ENCODE results near the gene SLC25A12. TPM values are rescaled to one million over a fixed set of nuclear protein-coding genes. Genes with fewer than 3 reads are reported as not detected.
"Not testable (repeated sequence)": the region's sequence is repeated elsewhere in the genome, so short reads cannot be mapped to it uniquely, and the experiment has no call there.

SLC25A12 gene
- total RNA-seq, 1 experiment from 2014 or later, result 23.6 TPM

- DNase-seq, result no peak
Observed at GRCh38 chr2:171772373-171772772, 121.7 kb downstream of the SLC25A12 start.

GRCh38 chr2:171771463-171771862 lies 122.6 kb downstream of the SLC25A12 start:
- Histone ChIP-seq H3K9me3 (replicated peaks) (no peaks in the 10 kb centered on the region), H3K36me3 (no peaks in the 10 kb centered on the region; the same call in 1 of the 2 replicates), H3K27ac (no peak overlapping the region), H3K4me3 (no peak overlapping the region), H3K4me1 (no peaks in the 10 kb centered on the region), H3K27me3 (no peaks in the 10 kb centered on the region)
- no peak for DNase-seq

More at GRCh38 chr2:171772373-171772772, 121.7 kb downstream of the SLC25A12 start:
- Histone ChIP-seq H3K4me1 (no peaks in the 10 kb centered on the region), H3K4me3 (no peak overlapping the region), H3K36me3 (no peaks in the 10 kb centered on the region; the same call in 1 of the 2 replicates), H3K9me3 (replicated peaks) (no peaks in the 10 kb centered on the region), H3K27ac (no peak overlapping the region), H3K27me3 (no peaks in the 10 kb centered on the region)

DNA sequence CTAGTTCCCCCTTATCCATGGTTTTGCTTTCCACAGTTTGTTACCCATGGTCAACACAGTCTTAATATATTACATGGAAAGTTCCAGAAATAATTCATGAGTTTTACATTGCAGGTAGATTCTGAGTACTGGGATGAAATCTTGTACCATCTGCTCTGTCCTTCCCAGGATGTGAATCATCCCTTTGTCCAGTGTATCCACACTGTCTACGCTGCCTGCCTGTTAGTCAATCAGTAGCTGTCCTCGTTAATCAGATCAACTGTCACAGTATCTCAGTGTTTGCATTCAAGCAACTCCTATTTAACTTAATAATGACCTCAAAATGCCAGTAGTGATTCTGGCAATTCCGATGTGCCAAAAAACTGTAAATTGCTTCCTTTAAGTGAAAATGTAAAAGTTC lies 130.4 kb downstream of the SLC25A12 start:
- no peak for DNase-seq
- no peaks in the 10 kb centered on the region for H3K27me3 ChIP-seq
- H3K27ac ChIP-seq, result no peak overlapping the region
- H3K36me3 ChIP-seq, result peaks cover 10% of the 10 kb centered on the region; the same call in 1 of the 2 replicates
- H3K4me3 ChIP-seq, result no peak overlapping the region
- no peaks in the 10 kb centered on the region for H3K9me3 ChIP-seq (replicated peaks)
- H3K4me1 ChIP-seq, result no peaks in the 10 kb centered on the region

- peaks cover 10% of the 10 kb centered on the region; the same call in 1 of the 2 replicates for H3K36me3 ChIP-seq
- H3K27me3 ChIP-seq, result no peaks in the 10 kb centered on the region
- no peak overlapping the region for H3K27ac ChIP-seq
- H3K4me3 ChIP-seq, result no peak overlapping the region
- H3K4me1 ChIP-seq, result no peaks in the 10 kb centered on the region
- no peak for DNase-seq
- H3K9me3 ChIP-seq (replicated peaks), result no peaks in the 10 kb centered on the region
Observed at GRCh38 chr2:171762879-171763573, 131.0 kb downstream of the SLC25A12 start.

GRCh38 chr2:171761176-171761575 lies 132.9 kb downstream of the SLC25A12 start:
- H3K4me1 ChIP-seq; H3K9me3 ChIP-seq (replicated peaks); DNase-seq; H3K27ac ChIP-seq; H3K27me3 ChIP-seq; H3K4me3 ChIP-seq; H3K36me3 ChIP-seq: not testable (repeated sequence)

DNA sequence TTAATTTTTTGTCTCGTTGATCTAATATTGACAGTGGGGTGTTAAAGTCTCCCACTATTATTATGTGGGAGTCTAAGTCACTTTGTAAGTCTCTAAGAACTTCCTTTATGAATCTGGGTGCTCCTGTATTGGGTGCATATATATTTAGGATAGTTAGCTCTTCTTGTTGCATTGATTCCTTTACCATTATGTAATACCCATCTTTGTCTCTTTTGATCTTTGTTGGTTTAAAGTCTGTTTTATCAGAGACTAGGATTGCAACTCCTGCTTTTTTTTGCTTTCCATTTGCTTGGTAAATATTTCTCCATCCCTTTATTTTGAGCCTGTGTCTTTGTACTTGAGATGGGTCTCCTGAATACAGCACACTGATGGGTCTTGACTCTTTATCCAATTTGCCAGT lies 135.3 kb downstream of the SLC25A12 start:
- H3K4me3 ChIP-seq; H3K9me3 ChIP-seq (replicated peaks); H3K4me1 ChIP-seq; H3K27me3 ChIP-seq; H3K27ac ChIP-seq; DNase-seq: not testable (repeated sequence)
- H3K36me3 ChIP-seq, result peaks cover 18% of the 10 kb centered on the region

DNA sequence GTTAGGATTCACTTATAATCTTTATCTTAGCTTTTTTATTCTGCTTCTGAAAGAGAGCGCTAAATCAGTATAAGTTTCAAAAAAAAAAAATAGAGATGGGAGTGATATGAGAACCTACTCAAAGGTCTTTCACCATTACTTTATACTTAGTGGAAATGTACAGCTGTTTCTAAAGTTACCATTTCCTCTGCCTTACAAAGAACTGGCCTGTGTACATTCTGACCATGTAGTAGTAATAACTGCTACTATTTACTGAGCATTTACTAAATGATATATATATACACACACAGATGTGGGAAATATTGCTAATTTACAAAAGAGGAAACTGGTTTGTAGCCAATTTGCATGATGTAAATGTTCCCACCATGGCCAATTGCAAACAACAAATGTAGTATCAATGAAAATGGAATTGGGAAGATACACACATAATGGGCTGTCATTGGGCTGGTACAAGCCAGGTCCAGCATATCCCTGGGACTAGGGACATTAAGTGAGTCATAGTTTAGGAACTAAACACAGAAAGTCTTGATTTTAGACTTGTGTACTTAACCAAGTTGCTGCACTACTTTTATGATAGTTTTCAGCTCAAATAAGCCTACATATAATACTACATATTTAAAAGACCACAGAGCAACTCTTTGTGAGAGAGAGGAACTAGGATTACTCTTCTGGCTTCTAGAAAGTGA lies 139.6 kb downstream of the SLC25A12 start:
- no peak for DNase-seq
- no peak overlapping the region for H3K27ac ChIP-seq
- no peaks in the 10 kb centered on the region for H3K4me1 ChIP-seq
- no peak overlapping the region for H3K4me3 ChIP-seq
- H3K9me3 ChIP-seq (replicated peaks), result no peaks in the 10 kb centered on the region; the same call in 1 of the 2 replicates
- peaks cover 28% of the 10 kb centered on the region for H3K36me3 ChIP-seq
- no peaks in the 10 kb centered on the region for H3K27me3 ChIP-seq

DNA sequence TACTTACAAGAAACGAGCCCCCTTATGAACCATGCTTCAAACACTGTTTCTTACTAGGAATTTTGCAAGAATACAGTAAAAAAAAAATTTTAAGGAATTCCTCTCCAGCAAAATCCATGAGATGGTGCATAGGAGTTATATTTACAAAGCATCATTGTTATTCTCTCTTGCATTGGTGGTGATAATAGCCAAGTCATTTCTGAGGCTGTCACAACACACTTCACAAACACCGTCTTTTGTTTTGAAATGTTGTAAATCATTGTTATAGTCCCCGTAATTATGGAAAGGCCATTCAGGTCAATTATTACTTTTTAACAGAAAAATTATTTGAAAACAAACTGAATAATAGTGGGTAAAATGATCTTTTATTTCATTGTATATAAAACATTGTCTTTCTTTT lies 146.7 kb downstream of the SLC25A12 start:
- H3K9me3 ChIP-seq (replicated peaks), result no peaks in the 10 kb centered on the region
- no peak overlapping the region for H3K4me3 ChIP-seq
- H3K36me3 ChIP-seq, result peaks cover 53% of the 10 kb centered on the region
- H3K27ac ChIP-seq, result no peak overlapping the region
- H3K4me1 ChIP-seq, result no peaks in the 10 kb centered on the region
- no peaks in the 10 kb centered on the region for H3K27me3 ChIP-seq
- no peak for DNase-seq

- H3K27me3 ChIP-seq, result no peaks in the 10 kb centered on the region
- H3K27ac ChIP-seq, result no peak overlapping the region
- no peaks in the 10 kb centered on the region for H3K4me1 ChIP-seq
- H3K9me3 ChIP-seq (replicated peaks), result no peaks in the 10 kb centered on the region
- no peak for DNase-seq
- H3K4me3 ChIP-seq, result no peak overlapping the region
- H3K36me3 ChIP-seq, result peaks cover 58% of the 10 kb centered on the region
Observed at GRCh38 chr2:171745806-171746205, 148.2 kb downstream of the SLC25A12 start.

DNA sequence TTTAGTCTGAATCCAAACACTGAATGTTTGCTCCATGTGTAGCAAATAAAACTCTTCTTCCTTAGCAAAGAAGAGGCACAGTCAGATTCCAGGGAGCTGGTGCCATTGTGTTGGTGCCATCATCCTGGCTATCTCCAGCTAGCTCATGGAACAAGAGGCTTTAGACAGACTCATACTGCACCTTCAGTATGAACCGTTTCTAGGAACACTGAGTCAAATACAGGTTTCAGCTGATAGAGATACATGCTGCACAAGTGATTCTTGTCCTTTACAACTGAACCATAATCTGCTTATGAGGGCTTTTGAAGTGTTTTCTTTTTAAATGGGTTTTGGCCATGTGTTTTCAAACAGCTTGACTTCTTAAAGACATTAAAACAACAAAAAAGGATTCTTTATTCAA lies 148.9 kb downstream of the SLC25A12 start:
- DNase-seq, result no peak
- no peaks in the 10 kb centered on the region for H3K9me3 ChIP-seq (replicated peaks)
- peaks cover 58% of the 10 kb centered on the region for H3K36me3 ChIP-seq
- no peaks in the 10 kb centered on the region for H3K27me3 ChIP-seq
- no peak overlapping the region for H3K4me3 ChIP-seq
- no peak overlapping the region for H3K27ac ChIP-seq
- H3K4me1 ChIP-seq, result no peaks in the 10 kb centered on the region

- peaks cover 54% of the 10 kb centered on the region for H3K36me3 ChIP-seq
Observed at GRCh38 chr2:171742760-171743159, 151.3 kb downstream of the SLC25A12 start.

GRCh38 chr2:171741189-171741588 lies 152.9 kb downstream of the SLC25A12 start:
- H3K27me3 ChIP-seq, result no peaks in the 10 kb centered on the region
- DNase-seq, result no peak
- no peaks in the 10 kb centered on the region for H3K9me3 ChIP-seq (replicated peaks)
- H3K36me3 ChIP-seq, result peaks cover 55% of the 10 kb centered on the region
- no peak overlapping the region for H3K27ac ChIP-seq
- no peaks in the 10 kb centered on the region for H3K4me1 ChIP-seq
- no peak overlapping the region for H3K4me3 ChIP-seq

More at GRCh38 chr2:171742760-171743159, 151.3 kb downstream of the SLC25A12 start:
- Histone ChIP-seq H3K4me1 (no peaks in the 10 kb centered on the region), H3K4me3 (no peak overlapping the region), H3K27me3 (no peaks in the 10 kb centered on the region), H3K27ac (no peak overlapping the region), H3K9me3 (replicated peaks) (no peaks in the 10 kb centered on the region)
- DNase-seq, result no peak

DNA sequence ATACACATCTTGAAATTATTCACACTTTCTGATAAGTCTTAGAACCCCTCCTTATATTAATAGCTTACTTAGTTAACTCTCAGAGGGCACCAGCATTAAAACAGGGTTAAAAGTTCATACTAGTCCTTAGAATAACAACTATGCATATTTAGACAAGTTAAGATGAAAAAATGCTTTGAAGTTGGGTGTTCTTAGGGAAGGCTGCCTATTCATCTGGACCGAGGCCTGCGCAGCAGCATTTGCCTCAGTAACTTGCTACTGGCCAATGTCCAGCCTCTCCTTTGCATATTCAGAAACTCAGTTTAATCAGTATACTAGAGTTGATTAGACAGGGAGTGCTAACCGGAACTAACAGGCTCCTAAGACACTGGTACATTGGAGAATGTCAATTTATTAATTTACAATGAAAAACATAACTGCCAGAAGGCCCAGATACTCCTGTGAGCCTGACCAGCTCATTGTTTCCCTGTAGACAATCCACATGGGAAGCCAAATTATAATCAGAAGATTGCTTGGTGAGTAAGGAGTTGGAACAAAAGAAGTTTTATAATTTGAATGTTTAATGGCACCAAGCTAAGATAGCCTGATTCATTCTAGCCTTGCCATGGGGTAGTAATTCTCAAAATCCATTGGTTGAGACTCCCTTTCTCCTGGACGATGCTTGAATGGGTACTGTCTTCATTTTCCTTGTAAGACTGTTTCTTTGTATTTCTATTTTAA lies 157.9 kb downstream of the SLC25A12 start:
- Histone ChIP-seq H3K27me3 (no peaks in the 10 kb centered on the region), H3K4me3 (no peak overlapping the region), H3K4me1 (no peaks in the 10 kb centered on the region), H3K27ac (no peak overlapping the region), H3K9me3 (replicated peaks) (no peaks in the 10 kb centered on the region), H3K36me3 (peaks cover 53% of the 10 kb centered on the region)
- no peak for DNase-seq

Data from SJCRH30 (cell line).